Measurements from ENCODE around the gene PHLDB1. TPM values are rescaled to one million over a fixed set of nuclear protein-coding genes. Genes with fewer than 3 reads are reported as not detected.
"Not testable (repeated sequence)": the region's sequence is repeated elsewhere in the genome, so short reads cannot be mapped to it uniquely, and the experiment has no call there.

PHLDB1 gene
- polyA plus RNA-seq, 2 donors = 12.9 to 25.7 TPM

DNA sequence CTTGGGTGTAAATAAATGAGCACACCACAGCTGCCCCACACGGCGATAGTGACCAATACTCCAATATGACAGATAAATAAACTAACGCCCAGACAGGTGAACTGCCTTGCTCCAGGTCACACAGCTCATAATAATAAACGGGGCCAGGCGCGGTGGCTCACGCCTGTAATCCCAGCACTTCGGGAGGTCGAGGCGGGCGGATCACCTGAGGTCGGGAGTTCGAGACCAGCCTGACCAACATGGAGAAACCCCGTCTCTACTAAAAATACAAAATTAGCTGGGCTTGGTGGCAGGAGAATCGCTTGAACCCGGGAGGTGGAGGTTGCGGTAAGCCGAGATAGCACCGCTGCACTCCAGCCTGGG is 4.0 kb downstream of the PHLDB1 start:
- H3K27me3 ChIP-seq (ENCODE audit: control insufficient read depth in 1 of 2, insufficient read depth in 2 of 2, low read length in 2 of 2); H3K36me3 ChIP-seq (ENCODE audit: control insufficient read depth in 2 of 2, insufficient read depth in 2 of 2, low read length in 1 of 2); H3K4me3 ChIP-seq (ENCODE audit: low read depth in 1 of 2, low read length in 2 of 2); H3K27ac ChIP-seq (ENCODE audit: low read depth in 2 of 2, low read length in 1 of 2); H3K9me3 ChIP-seq (ENCODE audit: control insufficient read depth in 2 of 2, insufficient read depth in 1 of 2, low read depth in 1 of 2, low read length in 1 of 2): not testable (repeated sequence)
- 67 to 72% methylated on average over 19 of the region's 19 CpGs for WGBS, 2 donors
- peaks cover 2 to 12% of the 10 kb centered on the region in 2 donors for H3K4me1 ChIP-seq (ENCODE audit: control insufficient read depth in 2 of 2, insufficient read depth in 2 of 2, low read length in 1 of 2)

DNA sequence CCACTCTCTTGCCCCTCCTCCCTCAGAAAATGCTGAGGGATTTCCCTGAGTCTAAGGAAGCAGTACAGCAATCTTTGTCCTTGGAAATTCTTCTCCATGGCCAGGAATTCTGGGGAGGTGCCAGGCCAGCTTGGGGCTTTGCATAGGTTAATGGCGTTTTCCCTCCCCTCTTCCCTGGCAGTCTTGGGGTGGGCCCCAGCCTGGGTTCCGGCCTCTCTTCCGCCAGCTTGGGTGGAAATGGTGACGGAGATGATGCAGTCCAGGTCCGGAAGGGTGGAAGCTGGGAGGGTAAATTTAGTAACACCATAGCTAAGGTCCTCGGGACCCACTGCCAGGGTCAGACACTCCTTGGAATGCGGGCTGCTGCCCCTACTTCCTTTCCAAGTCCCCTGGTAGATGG is 5.0 kb downstream of the PHLDB1 start:
- WGBS, 2 donors = 67 to 68% methylated on average over 7 of the region's 7 CpGs
- peak overlapping the region; percentile 23 to 51 for H3K27ac ChIP-seq (ENCODE audit: low read depth in 2 of 2, low read length in 1 of 2)
- H3K36me3 ChIP-seq (ENCODE audit: control insufficient read depth in 2 of 2, insufficient read depth in 2 of 2, low read length in 1 of 2) = peaks cover 2 to 3% of the 10 kb centered on the region in 2 donors
- H3K4me3 ChIP-seq (ENCODE audit: low read depth in 1 of 2, low read length in 2 of 2) = no peak overlapping the region
- H3K9me3 ChIP-seq (ENCODE audit: control insufficient read depth in 2 of 2, insufficient read depth in 1 of 2, low read depth in 1 of 2, low read length in 1 of 2) = peaks cover 0 to 4% of the 10 kb centered on the region in 2 donors
- peaks cover 2 to 12% of the 10 kb centered on the region in 2 donors for H3K4me1 ChIP-seq (ENCODE audit: control insufficient read depth in 2 of 2, insufficient read depth in 2 of 2, low read length in 1 of 2)
- no peaks in the 10 kb centered on the region for H3K27me3 ChIP-seq (ENCODE audit: control insufficient read depth in 1 of 2, insufficient read depth in 2 of 2, low read length in 2 of 2)

DNA sequence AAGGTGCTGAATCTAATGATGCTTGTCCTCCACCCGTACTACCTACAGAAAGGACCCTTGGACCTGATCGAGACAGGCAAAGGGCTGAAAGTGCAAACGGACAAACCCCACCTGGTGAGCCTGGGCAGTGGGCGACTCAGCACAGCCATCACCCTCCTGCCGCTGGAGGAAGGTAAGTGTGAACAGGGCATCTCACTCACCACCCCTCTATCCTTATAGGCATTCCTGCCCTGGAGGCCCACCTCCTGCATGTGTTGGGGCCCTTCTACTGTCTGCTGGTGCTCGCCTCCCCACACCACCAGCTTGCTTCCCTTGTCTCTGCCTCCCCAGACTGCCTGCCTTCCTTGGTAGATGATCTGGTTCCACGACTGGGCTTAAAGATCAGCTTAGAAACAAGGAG is 7.1 kb downstream of the PHLDB1 start:
- Histone ChIP-seq H3K9me3 (ENCODE audit: control insufficient read depth in 2 of 2, insufficient read depth in 1 of 2, low read depth in 1 of 2, low read length in 1 of 2) (no peaks in the 10 kb centered on the region), H3K36me3 (ENCODE audit: control insufficient read depth in 2 of 2, insufficient read depth in 2 of 2, low read length in 1 of 2) (peaks cover 2 to 3% of the 10 kb centered on the region in 2 donors), H3K4me3 (ENCODE audit: low read depth in 1 of 2, low read length in 2 of 2) (no peak overlapping the region), H3K4me1 (ENCODE audit: control insufficient read depth in 2 of 2, insufficient read depth in 2 of 2, low read length in 1 of 2) (peaks cover 0 to 11% of the 10 kb centered on the region in 2 donors), H3K27me3 (ENCODE audit: control insufficient read depth in 1 of 2, insufficient read depth in 2 of 2, low read length in 2 of 2) (no peaks in the 10 kb centered on the region), H3K27ac (ENCODE audit: low read depth in 2 of 2, low read length in 1 of 2) (no peak overlapping the region)
- WGBS, 2 donors = 83 to 89% methylated on average over 7 of the region's 7 CpGs

DNA sequence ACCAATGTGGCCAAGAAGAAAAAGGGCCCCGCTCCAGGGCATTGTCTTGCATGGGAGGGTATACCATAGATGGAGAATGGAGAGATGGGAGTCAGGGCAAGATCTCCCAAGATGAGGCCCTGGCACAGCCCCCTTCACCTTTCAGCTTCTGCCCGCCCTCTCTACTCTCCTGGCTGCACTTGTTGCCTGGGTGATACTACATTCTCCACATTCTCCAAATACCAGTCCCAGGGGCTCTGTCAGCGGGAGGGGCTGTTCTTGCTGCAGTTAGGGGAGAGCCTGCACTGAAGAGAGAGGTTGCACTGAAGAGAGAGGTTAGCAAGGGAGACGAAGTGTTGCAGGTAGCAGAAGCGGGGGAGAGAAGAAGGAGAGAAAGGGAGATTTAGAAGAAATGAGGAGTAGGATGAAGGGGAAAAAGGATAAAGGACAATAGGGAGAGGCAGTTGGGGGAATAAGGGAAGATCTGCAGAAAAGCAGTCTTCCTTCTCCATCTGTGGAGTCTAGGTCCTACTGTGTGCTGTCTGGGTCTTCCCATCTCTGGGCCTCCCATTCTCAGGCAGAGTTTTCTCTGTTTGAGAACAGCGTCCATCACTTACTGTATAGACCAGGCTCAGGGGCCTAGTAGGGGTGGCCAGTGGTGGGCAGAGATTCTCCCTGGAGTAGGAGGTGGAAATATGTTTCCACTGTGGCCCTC is 8.0 kb downstream of the PHLDB1 start:
- WGBS, 2 donors = 88 to 91% methylated on average over 6 of the region's 6 CpGs
- Histone ChIP-seq H3K27me3 (ENCODE audit: control insufficient read depth in 1 of 2, insufficient read depth in 2 of 2, low read length in 2 of 2) (no peaks in the 10 kb centered on the region), H3K9me3 (ENCODE audit: control insufficient read depth in 2 of 2, insufficient read depth in 1 of 2, low read depth in 1 of 2, low read length in 1 of 2) (no peaks in the 10 kb centered on the region), H3K27ac (ENCODE audit: low read depth in 2 of 2, low read length in 1 of 2) (no peak overlapping the region), H3K4me1 (ENCODE audit: control insufficient read depth in 2 of 2, insufficient read depth in 2 of 2, low read length in 1 of 2) (peaks cover 0 to 13% of the 10 kb centered on the region in 2 donors), H3K36me3 (ENCODE audit: control insufficient read depth in 2 of 2, insufficient read depth in 2 of 2, low read length in 1 of 2) (peaks cover 2 to 3% of the 10 kb centered on the region in 2 donors), H3K4me3 (ENCODE audit: low read depth in 1 of 2, low read length in 2 of 2) (no peak overlapping the region)

DNA sequence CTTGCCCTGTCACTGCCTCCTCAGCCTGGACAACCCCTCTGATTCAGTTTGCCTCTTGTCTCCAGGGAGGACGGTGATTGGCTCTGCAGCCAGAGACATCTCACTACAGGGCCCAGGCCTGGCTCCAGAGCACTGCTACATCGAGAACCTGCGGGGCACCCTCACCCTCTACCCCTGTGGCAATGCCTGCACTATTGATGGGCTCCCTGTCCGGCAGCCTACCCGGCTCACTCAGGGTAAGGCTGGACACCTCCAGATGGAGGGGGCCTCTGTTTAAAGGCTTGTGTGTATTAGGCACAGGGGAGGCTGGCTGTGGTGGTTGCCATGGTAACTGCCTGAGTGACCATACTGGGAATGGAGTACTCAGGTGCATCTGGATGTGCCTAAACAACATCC is 8.6 kb downstream of the PHLDB1 start:
- WGBS, 2 donors = 83 to 90% methylated on average over 5 of the region's 5 CpGs
- Histone ChIP-seq H3K4me1 (ENCODE audit: control insufficient read depth in 2 of 2, insufficient read depth in 2 of 2, low read length in 1 of 2) (peaks cover 0 to 15% of the 10 kb centered on the region in 2 donors), H3K9me3 (ENCODE audit: control insufficient read depth in 2 of 2, insufficient read depth in 1 of 2, low read depth in 1 of 2, low read length in 1 of 2) (no peaks in the 10 kb centered on the region), H3K4me3 (ENCODE audit: low read depth in 1 of 2, low read length in 2 of 2) (no peak overlapping the region), H3K36me3 (ENCODE audit: control insufficient read depth in 2 of 2, insufficient read depth in 2 of 2, low read length in 1 of 2) (peaks cover 2 to 3% of the 10 kb centered on the region in 2 donors), H3K27me3 (ENCODE audit: control insufficient read depth in 1 of 2, insufficient read depth in 2 of 2, low read length in 2 of 2) (no peaks in the 10 kb centered on the region), H3K27ac (ENCODE audit: low read depth in 2 of 2, low read length in 1 of 2) (peak overlapping the region in 1 of 2 donors; percentile 35)

DNA sequence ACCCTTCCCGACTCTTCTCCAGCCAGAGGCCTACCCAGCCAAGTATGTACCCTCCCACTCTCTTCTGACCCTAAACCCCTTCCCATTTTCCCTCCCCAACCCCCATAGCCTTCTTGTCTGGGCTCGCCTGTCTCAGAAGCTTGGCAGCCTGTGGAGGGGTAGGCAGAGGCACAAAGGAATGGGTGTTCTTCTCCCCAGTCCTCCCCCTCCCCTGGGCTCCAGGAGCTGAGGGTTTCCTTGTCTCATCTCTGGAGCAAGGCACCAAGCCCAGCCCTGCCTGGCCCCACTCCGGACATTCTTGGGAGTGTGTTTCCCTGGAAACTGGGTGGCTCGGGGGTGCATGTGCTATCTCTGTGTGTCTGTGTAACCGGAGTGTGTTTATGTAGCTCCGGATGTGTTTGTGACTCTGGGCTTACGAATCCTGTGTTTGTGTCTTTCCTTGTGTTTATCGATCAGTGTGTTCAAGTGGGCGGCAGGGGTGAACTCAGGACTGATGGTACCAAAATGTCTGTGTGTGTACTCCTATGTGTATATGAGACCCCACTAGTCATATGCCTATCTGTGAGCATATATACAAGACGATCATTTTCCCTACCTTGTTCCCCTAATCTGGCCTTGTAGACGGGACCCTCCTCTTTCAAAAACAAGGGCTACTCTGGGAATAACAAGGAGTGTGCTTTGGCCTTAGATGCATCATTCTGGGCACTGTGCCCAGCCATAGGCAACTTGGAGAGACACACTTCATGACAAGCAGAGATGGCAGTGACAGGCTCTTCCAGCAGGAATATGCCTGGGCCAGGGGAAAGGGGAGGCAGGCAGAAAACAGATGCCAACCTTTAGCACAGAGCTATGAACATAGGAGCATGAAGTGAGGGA is 10.9 kb downstream of the PHLDB1 start:
- peaks cover 2 to 24% of the 10 kb centered on the region in 2 donors for H3K4me1 ChIP-seq (ENCODE audit: control insufficient read depth in 2 of 2, insufficient read depth in 2 of 2, low read length in 1 of 2)
- peak overlapping the region; percentile 32 to 50 for H3K27ac ChIP-seq (ENCODE audit: low read depth in 2 of 2, low read length in 1 of 2)
- H3K4me3 ChIP-seq (ENCODE audit: low read depth in 1 of 2, low read length in 2 of 2) = no peak overlapping the region
- no peaks in the 10 kb centered on the region for H3K27me3 ChIP-seq (ENCODE audit: control insufficient read depth in 1 of 2, insufficient read depth in 2 of 2, low read length in 2 of 2)
- no peaks in the 10 kb centered on the region for H3K9me3 ChIP-seq (ENCODE audit: control insufficient read depth in 2 of 2, insufficient read depth in 1 of 2, low read depth in 1 of 2, low read length in 1 of 2)
- H3K36me3 ChIP-seq (ENCODE audit: control insufficient read depth in 2 of 2, insufficient read depth in 2 of 2, low read length in 1 of 2) = peaks cover 2 to 3% of the 10 kb centered on the region in 2 donors
- WGBS, 2 donors = 41 to 54% methylated on average over 11 of the region's 11 CpGs

DNA sequence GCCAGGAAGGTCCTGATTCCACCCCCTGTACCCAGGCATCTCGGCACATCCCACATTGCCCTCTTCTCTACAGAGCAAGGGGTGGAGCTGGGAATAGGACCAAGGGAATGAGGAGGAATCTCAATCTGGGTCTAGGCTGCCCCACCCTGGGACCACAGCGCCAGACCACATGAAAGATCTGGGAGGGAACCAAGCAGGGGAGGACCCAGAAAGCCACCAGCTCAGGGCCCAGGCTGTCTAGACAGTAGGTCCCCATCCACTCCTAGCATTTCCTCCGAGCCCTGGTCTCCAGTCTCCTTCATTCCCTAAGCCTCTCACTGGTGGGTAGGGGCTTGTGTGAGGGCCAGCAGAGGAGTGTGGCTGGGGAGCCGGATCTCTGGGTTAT is 11.6 kb downstream of the PHLDB1 start:
- Histone ChIP-seq H3K27me3 (ENCODE audit: control insufficient read depth in 1 of 2, insufficient read depth in 2 of 2, low read length in 2 of 2) (no peaks in the 10 kb centered on the region), H3K36me3 (ENCODE audit: control insufficient read depth in 2 of 2, insufficient read depth in 2 of 2, low read length in 1 of 2) (peaks cover 2 to 3% of the 10 kb centered on the region in 2 donors), H3K4me1 (ENCODE audit: control insufficient read depth in 2 of 2, insufficient read depth in 2 of 2, low read length in 1 of 2) (peaks cover 2 to 24% of the 10 kb centered on the region in 2 donors), H3K9me3 (ENCODE audit: control insufficient read depth in 2 of 2, insufficient read depth in 1 of 2, low read depth in 1 of 2, low read length in 1 of 2) (no peaks in the 10 kb centered on the region), H3K27ac (ENCODE audit: low read depth in 2 of 2, low read length in 1 of 2) (peak overlapping the region; percentile 32 to 42), H3K4me3 (ENCODE audit: low read depth in 1 of 2, low read length in 2 of 2) (no peak overlapping the region)
- WGBS, 2 donors = 36 to 44% methylated on average over 4 of the region's 4 CpGs

DNA sequence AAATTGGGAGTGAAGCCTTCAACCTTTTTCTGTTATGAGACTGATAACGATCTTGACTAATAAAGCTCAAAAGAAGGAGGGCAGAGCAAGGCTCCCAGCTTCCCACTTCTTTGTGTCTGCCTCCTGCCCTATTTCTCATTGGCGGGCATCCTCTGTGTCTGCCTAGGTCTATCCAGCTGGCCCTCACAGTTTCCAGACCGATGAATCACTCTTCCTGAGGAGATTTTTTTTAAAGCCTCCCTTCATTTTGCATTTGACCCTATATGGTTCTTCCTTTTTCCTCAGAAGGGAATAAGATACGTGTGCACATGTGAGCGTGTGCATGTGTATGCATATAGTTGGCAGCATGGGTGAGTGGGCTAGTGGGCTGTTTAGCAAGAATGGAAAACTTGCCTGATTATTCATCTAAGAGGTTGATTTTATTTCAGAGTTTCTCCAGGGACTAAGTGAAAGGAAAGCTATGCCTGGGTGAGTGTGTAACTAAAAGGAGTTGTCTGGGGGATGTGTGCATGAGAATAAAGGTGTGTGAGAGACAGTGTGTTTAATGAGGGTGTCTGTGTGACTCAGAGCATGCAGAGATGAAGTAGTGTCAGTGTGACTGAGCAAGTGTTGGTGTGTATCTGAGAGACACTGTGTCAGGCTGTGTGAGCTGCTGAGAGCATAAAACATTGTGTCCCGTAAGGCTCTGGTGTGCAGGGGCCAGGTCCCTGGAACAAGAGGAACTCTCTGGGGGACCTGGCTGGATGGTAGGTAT is 12.2 kb downstream of the PHLDB1 start:
- 27 to 46% methylated on average over 6 of the region's 6 CpGs for WGBS, 2 donors
- peak overlapping the region; percentile 32 to 63 for H3K27ac ChIP-seq (ENCODE audit: low read depth in 2 of 2, low read length in 1 of 2)
- no peak overlapping the region for H3K4me3 ChIP-seq (ENCODE audit: low read depth in 1 of 2, low read length in 2 of 2)

DNA sequence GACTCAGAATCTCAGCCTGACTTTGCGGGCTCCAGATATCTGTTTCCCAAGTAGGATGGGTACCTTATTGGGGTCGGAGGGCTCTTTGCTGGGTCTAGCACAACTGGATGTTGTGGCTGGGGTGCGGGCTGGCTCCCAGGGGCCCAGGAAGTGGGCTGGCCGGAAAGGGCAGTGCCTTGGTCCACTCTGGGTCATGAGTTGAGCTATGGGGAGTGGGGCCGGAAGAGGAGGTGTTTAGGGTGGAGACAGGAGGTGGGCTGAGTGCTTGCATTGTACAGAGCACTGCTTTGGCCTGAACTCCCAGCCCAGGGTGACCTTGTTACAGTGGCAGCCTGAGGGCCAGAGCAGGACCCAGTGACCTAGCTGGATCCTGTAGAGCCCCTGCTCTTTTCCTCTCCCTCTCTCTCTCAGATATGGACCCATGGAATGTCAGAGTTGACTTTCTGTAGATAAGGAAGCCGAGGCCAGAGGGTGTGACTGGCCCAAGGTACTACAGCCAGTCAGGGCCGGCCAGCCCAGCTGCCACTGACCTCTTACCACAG is 13.2 kb downstream of the PHLDB1 start:
- Histone ChIP-seq H3K27me3 (ENCODE audit: control insufficient read depth in 1 of 2, insufficient read depth in 2 of 2, low read length in 2 of 2) (no peaks in the 10 kb centered on the region), H3K9me3 (ENCODE audit: control insufficient read depth in 2 of 2, insufficient read depth in 1 of 2, low read depth in 1 of 2, low read length in 1 of 2) (no peaks in the 10 kb centered on the region), H3K36me3 (ENCODE audit: control insufficient read depth in 2 of 2, insufficient read depth in 2 of 2, low read length in 1 of 2) (peaks cover 2 to 3% of the 10 kb centered on the region in 2 donors), H3K4me1 (ENCODE audit: control insufficient read depth in 2 of 2, insufficient read depth in 2 of 2, low read length in 1 of 2) (peaks cover 7 to 30% of the 10 kb centered on the region in 2 donors), H3K4me3 (ENCODE audit: low read depth in 1 of 2, low read length in 2 of 2) (no peak overlapping the region), H3K27ac (ENCODE audit: low read depth in 2 of 2, low read length in 1 of 2) (peak overlapping the region; percentile 68 to 82)
- WGBS, 2 donors = 55 to 56% methylated on average over 7 of the region's 7 CpGs

More for the DNA sequence above, 12.2 kb downstream of the PHLDB1 start:
- no peaks in the 10 kb centered on the region for H3K27me3 ChIP-seq (ENCODE audit: control insufficient read depth in 1 of 2, insufficient read depth in 2 of 2, low read length in 2 of 2)
- no peaks in the 10 kb centered on the region for H3K9me3 ChIP-seq (ENCODE audit: control insufficient read depth in 2 of 2, insufficient read depth in 1 of 2, low read depth in 1 of 2, low read length in 1 of 2)
- H3K36me3 ChIP-seq (ENCODE audit: control insufficient read depth in 2 of 2, insufficient read depth in 2 of 2, low read length in 1 of 2) = peaks cover 2 to 3% of the 10 kb centered on the region in 2 donors
- peaks cover 2 to 24% of the 10 kb centered on the region in 2 donors for H3K4me1 ChIP-seq (ENCODE audit: control insufficient read depth in 2 of 2, insufficient read depth in 2 of 2, low read length in 1 of 2)

Data from esophagus (tissue), 2 donors.